HepG2 (cell line): ENCODE measurements around the gene YPEL5. TPM values are rescaled to one million over a fixed set of nuclear protein-coding genes. Genes with fewer than 3 reads are reported as not detected.

ENCODE experiments used
- ATAC-seq: fragments of 200-7000 bp; cut with Tn5 transposase; 3 replicates; pipeline ENCODE4 v1.9.1; 2020; ENCODE audit warnings: mild to moderate bottlenecking, moderate library complexity
- BruUV-seq: library from RNA; stranded (reverse); fragments of 400-500 nt; replicated peaks from 2 replicates; lab custom pipeline; 2021; lab: Mats Ljungman, UMichigan
- CTCF ChIA-PET: fragments of 300-600 bp; formaldehyde crosslinking; extraction: SDS; loops from one replicate; lab custom pipeline; 2021; ENCODE audit warnings: low total read pairs, inconsistent platforms, low intra/inter-chr PET ratio; lab: Yijun Ruan, JAX
- POLR2A ChIA-PET: fragments of 350-600 bp; sonication (Branson Sonifier 250); formaldehyde crosslinking; loops from one replicate; lab custom pipeline; 2020; ENCODE audit warnings: antibody characterized with exemption, inconsistent platforms; lab: Yijun Ruan, JAX
- DNase-seq: peaks from one replicate; pipeline ENCODE4 v3.0.0-alpha.2; 2015; ENCODE audit warnings: low spot score
- FAIRE-seq: peaks from 3 replicates; lab custom pipeline; 2011; peaks lifted over from hg19 to GRCh38; lab: Jason Lieb, UNC
- H2AFZ ChIP-seq: one replicate; pipeline ENCODE4 v1.6.1; 2011; ENCODE audit warnings: low read length, inconsistent platforms
- H3K27ac ChIP-seq: fragments of 300-600 bp; 3 replicates; pipeline ENCODE4 v1.8.0; 2011; ENCODE audit warnings: mixed run types, mild to moderate bottlenecking, mixed read lengths, low read length, inconsistent platforms; ENCODE audit not compliant: insufficient read depth; ENCODE audit errors: extremely low read length
- H3K27me3 ChIP-seq, 2 experiments: fragments of 200-600 bp in 1 of 2; 2 replicates in 1 of 2; 3 replicates in 1 of 2; pipeline versions ENCODE4 v1.6.0 to v1.8.0; 2011; ENCODE audit warnings: low read length in 2 of 2, mild to moderate bottlenecking in 2 of 2, moderate library complexity in 2 of 2, inconsistent platforms in 1 of 2; ENCODE audit not compliant: insufficient read depth in 2 of 2, control insufficient read depth in 1 of 2
- H3K36me3 ChIP-seq, 2 experiments: fragments of 200-600 bp in 1 of 2; replicated peaks in 1 of 2; 2 replicates in 1 of 2; 3 replicates in 1 of 2; pipeline versions ENCODE4 v1.5.1 to v1.8.0; 2011; ENCODE audit warnings: low read length in 2 of 2, inconsistent platforms in 1 of 2; ENCODE audit not compliant: insufficient read depth in 2 of 2, control insufficient read depth in 1 of 2
- H3K4me1 ChIP-seq: 2 replicates; pipeline ENCODE4 v1.5.1; 2012; ENCODE audit warnings: low read length, inconsistent platforms; ENCODE audit not compliant: insufficient read depth
- H3K4me2 ChIP-seq: 2 replicates; pipeline ENCODE4 v1.6.0; 2011; ENCODE audit warnings: low read depth, low read length, inconsistent platforms
- H3K4me3 ChIP-seq, 3 experiments: fragments of 200-600 bp in 1 of 3; sonication (generic), shearing (Covaris generic) in 1 of 3; replicated peaks in 1 of 3; 2 replicates each; pipeline ENCODE4 v1.5.1; 2011 to 2016; ENCODE audit warnings: low read length in 3 of 3, inconsistent platforms in 2 of 3, low read depth in 2 of 3, mild to moderate bottlenecking in 2 of 3, control low read depth in 1 of 3, mixed read lengths in 1 of 3; ENCODE audit not compliant: insufficient read depth in 1 of 3
- H3K79me2 ChIP-seq: one replicate; pipeline ENCODE4 v1.6.1; 2011; ENCODE audit warnings: low read length, inconsistent platforms; ENCODE audit not compliant: insufficient read depth
- H3K9ac ChIP-seq: 2 replicates; pipeline ENCODE4 v1.6.0; 2011; ENCODE audit warnings: mild to moderate bottlenecking, low read depth, low read length, inconsistent platforms; ENCODE audit not compliant: insufficient read depth
- H3K9me3 ChIP-seq: 2 replicates; pipeline ENCODE4 v1.5.1; 2012; ENCODE audit warnings: mild to moderate bottlenecking, low read length
- H4K20me1 ChIP-seq: 2 replicates; pipeline ENCODE4 v1.6.0; 2011; ENCODE audit warnings: inconsistent platforms, mild to moderate bottlenecking, low read length, moderate library complexity; ENCODE audit not compliant: insufficient read depth
- ATF7-NPFF ChIP-seq: sonication (generic); formaldehyde crosslinking; IDR thresholded peaks from 2 replicates; pipeline ENCODE4 v1.8.1; 2023; ENCODE audit warnings: mild to moderate bottlenecking, low read depth, missing genetic modification reagents, moderate library complexity
- CEBPB ChIP-seq: IDR thresholded peaks from 2 replicates; pipeline ENCODE4 v1.6.1; 2011; ENCODE audit warnings: low read depth, low read length, improper control_type of control experiment, borderline replicate concordance
- CEBPG ChIP-seq: IDR thresholded peaks from 2 replicates; pipeline ENCODE4 v1.6.1; 2016
- ELF3 ChIP-seq: IDR thresholded peaks from 2 replicates; pipeline ENCODE4 v1.6.1; 2016; ENCODE audit warnings: missing genetic modification reagents, missing compliant biosample characterization
- ERF ChIP-seq: IDR thresholded peaks from 2 replicates; pipeline ENCODE4 v1.6.1; 2018; ENCODE audit warnings: missing biosample characterization, missing genetic modification reagents
- FOXK2 ChIP-seq: fragments of 450-650 bp; IDR thresholded peaks from 2 replicates; pipeline ENCODE4 v1.6.1; 2016
- GATAD1 ChIP-seq: IDR thresholded peaks from 2 replicates; pipeline ENCODE4 v1.6.1; 2016; ENCODE audit warnings: missing genetic modification reagents, missing compliant biosample characterization
- KAT7 ChIP-seq: IDR thresholded peaks from 2 replicates; pipeline ENCODE4 v1.6.1; 2018; ENCODE audit warnings: borderline replicate concordance, missing compliant biosample characterization
- SAP130 ChIP-seq: IDR thresholded peaks from 2 replicates; pipeline ENCODE4 v1.6.1; 2016; ENCODE audit warnings: low read depth
- STAG1 ChIP-seq: sonication (generic); formaldehyde crosslinking; IDR thresholded peaks from 2 replicates; pipeline ENCODE4 v1.4.0; 2020; ENCODE audit warnings: missing genetic modification reagents
- TEAD2 ChIP-seq: sonication (generic); formaldehyde crosslinking; IDR thresholded peaks from 2 replicates; pipeline ENCODE4 v1.9.0; 2021; ENCODE audit warnings: missing genetic modification reagents
- XRCC5 ChIP-seq: fragments of 200-400 bp; formaldehyde crosslinking; optimal IDR thresholded peaks from 2 replicates; pipeline ENCODE3; 2017; ENCODE audit warnings: mild to moderate bottlenecking, low read length
- ZNF180 ChIP-seq: sonication (generic); formaldehyde crosslinking; IDR thresholded peaks from 2 replicates; pipeline ENCODE4 v1.4.0; 2020; ENCODE audit warnings: low read depth, missing genetic modification reagents, borderline replicate concordance
- ZNF331 ChIP-seq: sonication (generic); formaldehyde crosslinking; IDR thresholded peaks from 2 replicates; pipeline ENCODE4 v1.4.0; 2020; ENCODE audit warnings: missing genetic modification reagents
- ZNF383 ChIP-seq: sonication (generic); formaldehyde crosslinking; IDR thresholded peaks from 2 replicates; pipeline ENCODE4 v1.4.0; 2020; ENCODE audit warnings: missing genetic modification reagents, mild to moderate bottlenecking, borderline replicate concordance
- ZNF614 ChIP-seq: IDR thresholded peaks from 2 replicates; pipeline ENCODE4 v1.6.1; 2018; ENCODE audit warnings: missing biosample characterization, missing genetic modification reagents, inconsistent platforms, borderline replicate concordance
- ZNF746 ChIP-seq: sonication (generic); formaldehyde crosslinking; IDR thresholded peaks from 2 replicates; pipeline ENCODE4 v1.8.0; 2022; ENCODE audit warnings: mild to moderate bottlenecking, missing genetic modification reagents
- ZNF788 ChIP-seq: sonication (generic); formaldehyde crosslinking; IDR thresholded peaks from 2 replicates; pipeline ENCODE4 v1.5.0; 2020; ENCODE audit warnings: mild to moderate bottlenecking, missing genetic modification reagents, borderline replicate concordance
- ZNF816 ChIP-seq: sonication (generic); formaldehyde crosslinking; IDR thresholded peaks from 2 replicates; pipeline ENCODE4 v1.8.0; 2022; ENCODE audit warnings: missing genetic modification reagents, mild to moderate bottlenecking, borderline replicate concordance
- ZSCAN31 ChIP-seq: sonication (generic); formaldehyde crosslinking; IDR thresholded peaks from 2 replicates; pipeline ENCODE4 v1.5.0; 2020; ENCODE audit warnings: low read depth, mild to moderate bottlenecking, missing genetic modification reagents
- WGBS: methylation state at CpG from one replicate; pipeline ENCODE4 v1.1.6; 2017; ENCODE audit warnings: low lambda C conversion rate; 5-methylcytosine and 5-hydroxymethylcytosine counted together
- in situ Hi-C: cut with HindIII; loops from 2 replicates; pipeline ENCODE4 v1.10.0; 2017; ENCODE audit warnings: low pct_unique_long_range_greater_than_20kb; ENCODE audit not compliant: extremely low pct_ligation_motif_present
- intact Hi-C: fragments of 100-400 bp; cut with micrococcal nuclease; formaldehyde crosslinking; loops from one replicate; pipeline ENCODE4 v1.10.0; 2022; ENCODE audit not compliant: unreplicated experiment
- polyA plus RNA-seq, 8 experiments: library from polyadenylated mRNA; depleted of rRNA in 3 of 8; stranded (reverse) in 7 of 8; unstranded in 1 of 8; fragments of >200 nt; fragmentation: Illumina TruSeq in 4 of 8; extraction: Trizol in 4 of 8; gene quantifications; 2 replicates each; pipeline versions ENCODE4 v1.2.1 to v1.2.3, GENCODE V29; 2011 to 2016; ENCODE audit warnings: low read depth in 4 of 8, missing spikeins in 1 of 8, mixed read lengths in 1 of 8; ENCODE audit not compliant: insufficient read depth in 1 of 8
- total RNA-seq, 5 experiments: library from RNA; depleted of rRNA; stranded (reverse); fragments of >200 nt; fragmentation: Illumina TruSeq; extraction: Trizol; gene quantifications; 2 replicates each; pipeline ENCODE4 v1.2.3, GENCODE V29; 2016; ENCODE audit warnings: low read depth in 1 of 5
- TF ChIP-seq, protein P1 (sequence below): sonication (generic); formaldehyde crosslinking; IDR thresholded peaks from 2 replicates; pipeline ENCODE4 v1.4.0; 2020; ENCODE audit warnings: missing genetic modification reagents, mild to moderate bottlenecking, borderline replicate concordance
- TF ChIP-seq, protein P2 (sequence below): sonication (generic); formaldehyde crosslinking; IDR thresholded peaks from 2 replicates; pipeline ENCODE4 v1.5.0; 2020; ENCODE audit warnings: missing genetic modification reagents

Gene YPEL5
- total and polyA plus RNA-seq, 2 of the 13 experiments (the other 11 are each of a cell fraction or from before 2014, with no cell fraction given), result 12.7 to 49.7 TPM

- H3K4me3 ChIP-seq, result no peak overlapping the region
- BruUV-seq, result no TSS peak
- H3K4me2 ChIP-seq, result no peak overlapping the region
- H3K27ac ChIP-seq, result no peak overlapping the region
- peak; percentile 99 for FAIRE-seq
- ChIA-PET POLR2A (interaction anchor here (1.6 kb wide), 1 partner anchor 18 kb away, joined by 16 read pairs; the partner anchor contains the start of gene YPEL5), CTCF (interaction anchor here (0.7 to 3.5 kb wide), 6 partner anchors 43 to 548 kb away, joined by 3 to 59 read pairs (median 3); no protein-coding TSS in a partner anchor)
- intact Hi-C loops (loop anchor here (1.0 kb wide), 2 partner anchors 542 to 546 kb away; no protein-coding TSS in a partner anchor), in situ Hi-C loops (loop anchor here (5.0 kb wide), 1 partner anchor 542 kb away; no protein-coding TSS in a partner anchor)
- peak; percentile 99 for ATAC-seq
- no peak overlapping the region for H3K9ac ChIP-seq
- H2AFZ ChIP-seq, result no peak overlapping the region
- H4K20me1 ChIP-seq, result no peaks in the 10 kb centered on the region
- H3K27me3 ChIP-seq, result peaks cover 0 to 14% of the 10 kb centered on the region in 2 experiments; a peak in 2 of 5 replicates
- DNase-seq, result peak; percentile 95
- H3K4me1 ChIP-seq, result no peaks in the 10 kb centered on the region
- H3K9me3 ChIP-seq, result no peaks in the 10 kb centered on the region
- H3K79me2 ChIP-seq, result no peaks in the 10 kb centered on the region
- H3K36me3 ChIP-seq, result no peaks in the 10 kb centered on the region; a peak in 2 of 5 replicates
- 20% methylated on average over 7 of the region's 7 CpGs for WGBS
- TF ChIP-seq ZNF788 (CRISPR knock-in tag), result no peak
- TF ChIP-seq, protein P1, sequence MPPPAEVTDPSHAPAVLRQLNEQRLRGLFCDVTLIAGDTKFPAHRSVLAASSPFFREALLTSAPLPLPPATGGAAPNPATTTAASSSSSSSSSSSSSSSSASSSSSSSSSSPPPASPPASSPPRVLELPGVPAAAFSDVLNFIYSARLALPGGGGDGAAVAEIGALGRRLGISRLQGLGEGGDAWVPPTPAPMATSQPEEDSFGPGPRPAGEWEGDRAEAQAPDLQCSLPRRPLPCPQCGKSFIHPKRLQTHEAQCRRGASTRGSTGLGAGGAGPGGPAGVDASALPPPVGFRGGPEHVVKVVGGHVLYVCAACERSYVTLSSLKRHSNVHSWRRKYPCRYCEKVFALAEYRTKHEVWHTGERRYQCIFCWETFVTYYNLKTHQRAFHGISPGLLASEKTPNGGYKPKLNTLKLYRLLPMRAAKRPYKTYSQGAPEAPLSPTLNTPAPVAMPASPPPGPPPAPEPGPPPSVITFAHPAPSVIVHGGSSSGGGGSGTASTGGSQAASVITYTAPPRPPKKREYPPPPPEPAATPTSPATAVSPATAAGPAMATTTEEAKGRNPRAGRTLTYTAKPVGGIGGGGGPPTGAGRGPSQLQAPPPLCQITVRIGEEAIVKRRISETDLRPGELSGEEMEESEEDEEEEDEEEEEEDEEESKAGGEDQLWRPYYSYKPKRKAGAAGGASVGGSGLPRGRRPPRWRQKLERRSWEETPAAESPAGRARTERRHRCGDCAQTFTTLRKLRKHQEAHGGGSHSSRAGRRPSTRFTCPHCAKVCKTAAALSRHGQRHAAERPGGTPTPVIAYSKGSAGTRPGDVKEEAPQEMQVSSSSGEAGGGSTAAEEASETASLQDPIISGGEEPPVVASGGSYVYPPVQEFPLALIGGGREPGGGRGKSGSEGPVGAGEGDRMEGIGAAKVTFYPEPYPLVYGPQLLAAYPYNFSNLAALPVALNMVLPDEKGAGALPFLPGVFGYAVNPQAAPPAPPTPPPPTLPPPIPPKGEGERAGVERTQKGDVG (CRISPR knock-in tag), result no peak
- TF ChIP-seq ERF (CRISPR knock-in tag), result peak; percentile 34; the same call in 1 of the 2 replicates
- peak; percentile 61; the same call in 1 of the 2 replicates for TF ChIP-seq CEBPB
- TF ChIP-seq ZSCAN31 (CRISPR knock-in tag), result no peak
- TF ChIP-seq FOXK2, result 0 out of 2 replicates have a peak, but pooled peaks have one; percentile 23
- TF ChIP-seq ZNF614 (CRISPR knock-in tag), result no peak
- TF ChIP-seq KAT7, result no peak
- 0 out of 2 replicates have a peak, but pooled peaks have one; percentile 10 for TF ChIP-seq ZNF331 (CRISPR knock-in tag)
- TF ChIP-seq GATAD1 (CRISPR knock-in tag), result 0 out of 2 replicates have a peak, but pooled peaks have one; percentile 32
- TF ChIP-seq STAG1 (CRISPR knock-in tag), result peak; percentile 80
- TF ChIP-seq XRCC5, result peak; percentile 80
- TF ChIP-seq, protein P2, sequence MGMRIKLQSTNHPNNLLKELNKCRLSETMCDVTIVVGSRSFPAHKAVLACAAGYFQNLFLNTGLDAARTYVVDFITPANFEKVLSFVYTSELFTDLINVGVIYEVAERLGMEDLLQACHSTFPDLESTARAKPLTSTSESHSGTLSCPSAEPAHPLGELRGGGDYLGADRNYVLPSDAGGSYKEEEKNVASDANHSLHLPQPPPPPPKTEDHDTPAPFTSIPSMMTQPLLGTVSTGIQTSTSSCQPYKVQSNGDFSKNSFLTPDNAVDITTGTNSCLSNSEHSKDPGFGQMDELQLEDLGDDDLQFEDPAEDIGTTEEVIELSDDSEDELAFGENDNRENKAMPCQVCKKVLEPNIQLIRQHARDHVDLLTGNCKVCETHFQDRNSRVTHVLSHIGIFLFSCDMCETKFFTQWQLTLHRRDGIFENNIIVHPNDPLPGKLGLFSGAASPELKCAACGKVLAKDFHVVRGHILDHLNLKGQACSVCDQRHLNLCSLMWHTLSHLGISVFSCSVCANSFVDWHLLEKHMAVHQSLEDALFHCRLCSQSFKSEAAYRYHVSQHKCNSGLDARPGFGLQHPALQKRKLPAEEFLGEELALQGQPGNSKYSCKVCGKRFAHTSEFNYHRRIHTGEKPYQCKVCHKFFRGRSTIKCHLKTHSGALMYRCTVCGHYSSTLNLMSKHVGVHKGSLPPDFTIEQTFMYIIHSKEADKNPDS (CRISPR knock-in tag), result no peak
- TF ChIP-seq ZNF816 (CRISPR knock-in tag), result no peak
- no peak for TF ChIP-seq TEAD2 (CRISPR knock-in tag)
- TF ChIP-seq ZNF746 (CRISPR knock-in tag), result no peak
- 0 out of 2 replicates have a peak, but pooled peaks have one; percentile 19 for TF ChIP-seq ELF3
- no peak for TF ChIP-seq ATF7-NPFF (CRISPR knock-in tag)
- TF ChIP-seq CEBPG (CRISPR knock-in tag), result peak; percentile 79
- TF ChIP-seq ZNF383 (CRISPR knock-in tag), result no peak
- peak; percentile 34; the same call in 1 of the 2 replicates for TF ChIP-seq SAP130 (CRISPR knock-in tag)
- TF ChIP-seq ZNF180, result no peak
Observed at GRCh38 chr2:30165050-30165520, 18.3 kb downstream of the YPEL5 start.
